RPMI8226 (cell line): ENCODE data around the gene PTPRCAP.
A peak's percentile ranks its signal among the peaks of the same experiment; 100 is the strongest.

Source experiments
- DNase-seq: peaks from one replicate; pipeline ENCODE4 v3.0.0-alpha.2; 2015

The PTPRCAP gene

DNA sequence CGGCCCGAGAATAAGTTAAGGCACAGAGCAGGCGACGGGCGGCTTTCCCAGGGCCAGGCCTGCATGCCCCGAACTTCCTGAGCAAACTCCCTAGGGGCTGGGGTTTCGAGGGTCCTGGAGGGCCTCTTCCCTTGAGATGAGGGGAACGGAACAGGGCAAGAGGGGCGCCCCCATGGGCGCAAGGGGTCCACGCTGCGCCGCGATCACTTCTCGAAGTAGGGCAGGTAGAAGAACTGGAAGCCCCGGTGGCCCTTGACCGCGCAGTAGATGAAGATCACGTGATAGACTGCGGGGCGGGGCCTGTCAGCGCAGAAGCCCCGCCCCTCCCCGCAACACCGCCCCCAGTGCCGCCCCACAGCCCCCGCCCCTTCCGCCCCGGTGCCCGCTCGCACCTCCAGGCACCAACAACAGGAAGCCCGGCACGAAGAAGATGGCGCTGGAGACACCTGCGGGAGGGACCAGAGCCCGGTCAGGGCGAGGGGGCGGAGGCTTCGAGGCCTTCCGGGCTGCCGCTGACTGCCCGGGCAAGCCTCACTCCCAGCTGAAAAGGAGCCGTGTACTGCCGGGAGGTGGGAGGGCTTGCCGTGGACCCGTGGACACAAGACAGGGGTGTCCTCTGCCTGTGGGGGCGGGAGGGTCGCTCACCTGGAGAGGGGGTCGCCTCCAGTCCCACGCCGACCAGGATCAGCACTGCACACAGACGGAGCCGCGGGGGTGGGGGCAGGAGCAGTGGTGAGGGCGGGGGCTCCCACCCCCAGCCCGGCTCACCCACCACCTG, 27.1 kb upstream of the PTPRCAP start:
- DNase-seq = peak; percentile 98

DNA sequence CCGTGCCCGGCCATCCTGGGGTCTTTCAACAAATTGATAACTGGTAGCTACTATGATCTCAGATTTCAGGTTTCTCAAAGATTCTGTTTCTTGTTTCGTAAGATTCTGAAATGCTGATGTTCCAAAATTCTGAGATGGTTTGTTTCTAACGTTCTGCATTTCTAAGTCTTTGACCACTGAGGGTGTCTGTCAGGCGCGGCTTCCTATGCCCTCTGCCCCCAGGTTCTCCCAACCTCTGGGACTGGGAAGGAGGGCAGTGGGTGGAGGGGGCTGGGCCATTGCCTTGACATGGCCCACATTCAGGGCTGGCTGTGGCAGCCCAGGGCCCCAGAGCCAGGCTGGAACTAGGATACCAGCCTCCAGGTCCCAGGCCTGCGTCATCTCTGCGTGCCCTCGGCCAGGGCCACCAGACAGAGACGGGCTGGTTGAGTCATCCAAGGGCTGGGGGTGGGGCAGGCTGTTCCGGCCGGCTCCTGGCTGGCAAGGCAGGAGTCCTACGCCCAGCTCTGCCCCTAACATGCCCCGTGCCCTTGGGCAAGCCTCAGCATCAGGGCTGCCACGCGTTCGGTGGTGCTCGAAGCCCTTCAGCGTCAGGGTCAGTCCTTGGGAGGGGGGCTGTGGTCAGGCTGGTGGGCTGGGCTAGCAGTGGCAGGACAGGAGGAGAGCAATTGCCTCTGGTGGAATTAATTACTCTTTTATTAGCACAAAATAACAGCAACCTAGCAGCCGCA, 26.4 kb upstream of the PTPRCAP start:
- DNase-seq = no peak

DNA sequence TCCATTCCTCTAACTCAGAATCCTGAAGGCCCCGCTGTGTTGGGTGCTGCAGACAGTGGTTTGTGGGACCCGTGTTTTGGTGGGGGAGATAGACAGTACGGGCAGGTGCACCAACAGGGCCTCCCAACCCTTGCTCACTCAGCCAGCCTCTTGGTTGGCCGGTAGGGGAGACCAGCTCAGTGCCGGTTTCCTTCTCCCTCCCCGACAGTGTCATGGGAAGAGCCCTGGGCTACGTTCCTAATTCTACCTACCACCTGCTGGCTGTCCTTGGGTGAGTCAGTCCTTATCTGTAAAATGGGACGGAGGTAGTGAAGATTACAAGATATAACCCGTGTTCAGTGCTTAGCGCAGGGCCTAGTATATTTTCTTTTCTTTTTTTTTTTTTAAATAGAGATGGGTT, 25.7 kb upstream of the PTPRCAP start:
- DNase-seq = no peak

DNA sequence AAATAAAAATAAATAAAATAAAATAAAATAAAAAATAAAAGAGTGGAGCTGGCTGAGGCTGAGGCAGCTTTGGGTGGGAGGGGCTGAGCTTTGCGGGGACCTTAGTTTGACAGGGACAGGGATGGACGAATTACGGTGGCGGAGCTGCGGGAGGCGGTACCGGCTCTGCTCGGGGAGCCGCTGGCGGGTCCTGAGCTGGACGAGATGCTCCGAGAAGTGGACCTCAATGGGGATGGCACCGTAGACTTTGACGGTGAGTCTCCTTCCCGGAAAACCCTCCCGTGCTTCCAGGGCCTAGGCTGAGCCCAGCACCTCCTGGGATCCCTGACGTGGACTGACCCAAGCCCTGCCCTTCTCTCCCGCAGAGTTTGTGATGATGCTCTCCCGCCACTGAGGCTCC, 20.8 kb upstream of the PTPRCAP start:
- DNase-seq = no peak

DNA sequence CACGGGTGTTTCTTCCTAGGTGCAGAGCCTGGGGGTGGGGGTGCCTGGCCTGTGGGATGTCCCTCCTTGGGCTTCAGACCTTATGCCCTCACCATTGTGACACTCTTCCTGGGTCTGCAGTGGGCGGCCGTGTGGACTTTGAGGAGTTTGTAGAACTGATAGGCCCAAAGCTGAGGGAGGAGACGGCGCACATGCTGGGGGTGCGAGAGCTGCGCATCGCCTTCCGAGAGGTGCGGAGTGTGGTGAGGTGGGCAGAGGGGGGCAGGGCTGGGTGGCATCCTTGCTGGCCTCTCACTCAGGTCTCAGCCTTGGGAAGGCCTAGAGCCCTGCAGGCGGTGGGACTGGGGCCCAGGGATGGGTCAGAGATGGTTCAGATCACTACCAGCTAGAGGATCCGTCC, 20.0 kb upstream of the PTPRCAP start:
- no peak for DNase-seq

DNA sequence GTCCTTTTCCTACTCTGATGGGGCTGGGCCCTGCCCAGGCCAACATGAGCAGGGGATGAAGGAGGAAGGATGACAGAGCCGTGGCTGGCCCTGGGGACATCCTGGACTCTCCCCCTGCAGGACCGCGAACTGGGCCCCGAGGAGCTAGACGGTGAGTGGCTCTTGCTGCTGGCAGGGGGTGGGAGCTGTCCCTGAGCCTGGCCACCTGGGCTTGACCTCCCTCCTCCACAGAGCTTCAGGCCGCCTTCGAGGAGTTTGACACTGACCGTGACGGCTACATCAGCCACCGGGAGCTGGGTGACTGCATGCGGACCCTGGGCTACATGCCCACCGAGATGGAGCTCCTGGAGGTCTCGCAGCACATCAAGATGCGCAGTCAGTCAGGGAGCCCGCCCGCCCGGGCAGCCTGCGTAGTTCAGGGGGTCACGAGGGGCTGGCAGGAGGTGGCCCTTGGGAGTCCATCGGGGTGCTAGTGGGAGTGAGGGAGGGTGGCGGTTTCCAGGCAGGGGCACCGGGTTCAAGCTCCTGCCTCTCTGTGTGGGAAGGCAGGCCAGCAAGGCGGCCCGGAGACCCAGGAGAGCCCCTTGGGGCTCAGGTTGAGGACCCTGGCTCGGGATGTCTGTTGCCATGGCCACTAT, 18.7 kb upstream of the PTPRCAP start:
- DNase-seq = no peak

DNA sequence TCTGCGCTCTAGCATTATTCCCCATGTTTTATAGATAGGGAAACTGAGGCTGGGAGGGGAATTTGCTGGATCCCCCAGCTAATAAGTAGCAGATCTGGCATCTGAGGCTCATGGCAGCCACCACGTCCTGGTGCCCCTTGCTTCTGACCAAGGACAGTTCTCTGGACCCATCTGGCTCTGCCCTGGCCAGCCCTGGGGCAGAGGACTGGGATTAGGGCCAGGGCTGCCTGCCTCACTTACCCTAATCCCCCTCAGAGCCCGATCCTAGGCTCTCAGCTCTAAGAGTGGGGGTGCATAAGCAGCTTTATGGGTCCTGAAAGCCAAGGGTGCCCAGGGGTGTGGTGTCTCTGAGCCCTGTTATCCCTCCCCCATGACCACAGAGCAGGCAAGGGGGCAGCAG, 17.6 kb upstream of the PTPRCAP start, which contains the start of gene CABP4:
Gene CABP4, plus strand, starts transcription at position 301 of the 400 bp plus-strand sequence. Its CDS starts 70 bp downstream, at position 371.
- DNase-seq = no peak

DNA sequence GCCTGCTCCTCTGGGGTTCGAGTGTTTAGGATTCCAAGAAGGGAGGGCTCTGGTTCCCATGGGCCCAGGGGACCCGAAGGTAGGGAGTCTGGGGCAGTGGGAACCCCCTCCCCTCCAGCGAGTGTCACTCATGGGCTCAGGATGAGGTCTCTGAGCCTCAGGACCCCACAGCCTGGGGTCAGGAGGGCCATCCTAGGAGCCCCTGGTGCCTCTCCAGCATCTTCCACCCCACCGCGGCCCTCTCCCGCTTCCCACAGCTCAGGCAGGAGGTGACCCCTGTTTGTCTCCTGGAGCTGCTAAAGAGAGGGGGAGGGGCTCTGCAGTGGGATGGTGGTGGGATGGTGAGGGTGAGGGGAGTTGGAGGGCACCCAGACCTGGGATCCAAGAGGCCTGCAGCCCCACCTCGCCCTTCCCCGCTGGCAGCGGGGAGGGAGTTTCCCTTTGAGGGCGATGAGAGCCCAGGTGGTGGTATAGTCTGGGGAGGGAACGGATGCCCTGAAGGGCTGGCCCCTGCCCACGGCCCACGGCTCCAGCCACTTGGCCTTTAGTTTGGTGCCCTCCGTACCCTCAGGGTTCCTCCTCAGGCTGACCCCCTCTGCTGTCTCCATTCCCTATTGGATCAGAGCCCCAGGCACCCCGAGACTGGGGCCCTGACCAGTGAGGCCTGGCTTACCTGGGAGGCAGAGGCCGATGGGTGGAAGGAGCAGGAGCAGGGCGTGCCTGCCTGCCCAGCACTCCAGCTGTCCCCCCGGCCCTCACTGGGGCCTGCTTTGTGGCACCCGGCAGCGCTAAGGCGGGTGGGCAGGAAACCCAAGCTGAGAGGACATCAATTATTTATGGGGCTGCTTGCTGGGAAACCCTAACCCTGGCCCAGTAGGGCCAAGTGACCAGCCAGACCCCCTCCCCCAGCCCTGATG, 16.6 kb upstream of the PTPRCAP start:
- no peak for DNase-seq

DNA sequence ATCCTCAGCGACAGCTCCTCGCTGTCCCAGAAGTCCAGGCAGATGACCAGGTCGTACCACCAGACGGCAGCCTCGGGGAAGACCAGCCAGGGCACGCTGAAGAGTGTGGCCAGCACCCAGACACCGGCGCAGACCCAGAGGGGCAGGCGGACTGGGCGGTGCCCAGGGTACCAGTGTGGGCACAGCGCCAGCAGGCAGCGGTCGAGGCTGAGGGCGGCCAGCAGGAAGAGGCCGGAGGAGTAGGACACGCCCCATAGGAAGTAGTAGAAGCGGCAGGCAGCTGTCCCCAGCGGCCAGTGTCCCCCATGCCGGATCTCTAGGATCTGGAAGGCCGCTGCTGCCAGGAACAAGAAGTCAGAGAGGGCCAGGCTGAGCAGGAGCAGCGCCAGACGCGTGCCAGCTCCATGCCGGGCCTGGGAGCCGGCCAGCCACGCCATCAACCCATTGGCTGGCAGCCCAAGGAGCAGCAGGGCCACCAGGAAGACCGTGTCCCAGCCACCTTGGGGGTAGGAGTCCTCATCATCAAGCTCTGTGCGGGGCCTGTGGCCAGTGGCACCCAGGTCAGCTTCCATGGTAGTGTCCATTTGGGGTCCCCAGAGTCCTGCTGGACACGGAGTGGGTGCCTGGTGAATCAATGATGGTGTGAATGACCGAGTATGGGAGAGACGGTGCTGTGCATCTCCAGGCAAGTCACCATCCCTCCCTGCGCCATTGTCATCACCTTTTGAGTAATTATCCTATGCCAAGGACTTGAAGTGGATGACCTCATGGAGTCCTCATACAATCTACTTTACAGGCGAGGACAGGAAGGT, 14.9 kb upstream of the PTPRCAP start, which contains the start of gene GPR152:
Gene GPR152, minus strand, starts transcription at position 589 of the 812 bp plus-strand sequence. Its CDS starts 5 bp downstream, at position 584.
- no peak for DNase-seq

DNA sequence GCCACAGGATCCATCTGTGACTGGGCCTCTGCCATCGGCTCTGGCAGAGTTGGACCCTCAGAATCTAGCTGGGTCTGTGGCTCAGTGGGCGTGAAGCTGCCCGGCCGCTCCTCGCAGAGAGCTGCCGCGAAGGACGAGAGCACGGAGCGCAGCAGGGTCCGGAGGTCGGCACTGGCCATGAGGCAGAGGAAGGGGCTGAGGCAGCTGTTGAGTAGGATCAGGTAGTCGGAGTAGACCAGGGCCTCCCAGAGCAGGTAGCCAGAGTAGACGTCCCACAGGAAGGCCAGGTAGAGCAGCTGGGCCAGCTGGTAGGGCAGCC, 14.1 kb upstream of the PTPRCAP start:
- DNase-seq = no peak

DNA sequence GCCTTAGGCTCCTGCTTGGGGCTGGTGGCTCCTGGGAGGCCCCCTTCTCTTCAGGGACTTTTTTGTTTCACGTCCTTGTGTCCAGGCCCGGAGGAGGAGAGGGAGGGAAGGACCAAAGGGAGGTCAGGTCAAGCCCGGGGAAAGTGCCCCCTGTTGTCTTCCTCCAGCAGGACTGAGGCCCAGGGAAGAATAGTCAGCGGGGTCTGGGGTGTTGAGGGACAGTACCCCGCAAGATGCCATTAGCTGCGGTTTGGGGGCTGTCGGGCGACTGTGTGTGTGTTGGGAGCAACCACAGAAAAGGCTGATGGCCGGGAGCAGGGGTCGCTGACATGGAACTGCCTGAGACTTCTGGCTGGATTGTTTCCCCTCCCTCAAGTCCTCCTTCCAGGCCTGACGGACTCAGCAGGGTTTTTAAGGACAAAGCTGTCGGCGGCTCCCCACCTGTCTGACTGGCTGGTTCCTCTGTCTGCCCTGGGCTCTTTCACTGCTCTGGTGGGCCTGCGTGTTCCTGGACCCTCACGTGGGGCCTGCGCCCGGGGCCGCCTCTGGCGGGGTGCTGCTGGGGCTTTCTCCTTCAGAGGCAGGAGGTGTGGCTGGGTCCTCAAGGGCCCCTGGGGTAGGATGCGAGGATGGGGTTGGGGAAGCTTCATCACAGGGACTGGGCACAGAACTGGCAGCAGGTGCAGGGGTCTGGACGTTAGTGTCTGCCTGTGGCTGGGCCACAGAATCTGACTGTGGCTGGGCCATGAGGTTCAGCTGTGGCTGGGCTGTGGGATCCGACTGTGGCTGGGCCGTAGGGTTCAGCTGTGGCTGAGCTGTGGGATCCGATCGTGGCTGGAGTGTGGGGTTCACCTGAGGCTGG, 13.5 kb upstream of the PTPRCAP start:
- DNase-seq = no peak

DNA sequence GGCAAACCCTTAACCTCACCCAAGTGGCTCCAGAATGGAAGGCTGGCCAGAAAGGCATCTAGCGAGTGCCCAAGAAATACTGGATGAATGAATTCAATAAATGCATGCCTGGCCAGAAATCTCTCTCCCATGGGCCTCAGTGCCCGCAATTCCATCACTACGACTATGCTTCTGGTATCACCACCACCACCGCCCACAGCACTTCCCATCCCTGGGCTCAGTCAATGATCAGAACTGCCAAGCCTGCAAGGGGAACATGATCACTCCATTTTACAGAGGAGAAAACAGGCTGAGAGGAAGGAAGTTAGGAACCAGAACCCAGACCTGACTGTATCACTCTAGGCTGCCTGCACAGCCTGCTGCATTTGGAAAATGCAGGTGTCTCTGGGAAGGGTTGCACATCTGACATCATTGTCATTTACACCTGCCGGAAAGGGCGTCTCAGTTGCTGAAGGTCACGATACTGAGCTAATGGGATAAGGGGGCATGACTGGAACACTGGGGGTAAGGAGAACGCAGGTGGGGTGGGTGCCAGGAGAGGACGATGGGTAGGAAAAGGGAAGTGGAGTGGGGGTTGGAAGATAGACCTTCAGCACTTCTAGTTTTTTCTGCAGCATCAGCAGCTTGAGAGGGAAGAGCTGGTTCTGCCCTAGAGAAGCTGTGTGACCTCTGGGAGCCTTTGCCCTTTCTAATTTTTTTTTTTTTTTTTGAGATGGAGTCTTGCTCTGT, 11.8 kb upstream of the PTPRCAP start:
- DNase-seq = peak; percentile 94

DNA sequence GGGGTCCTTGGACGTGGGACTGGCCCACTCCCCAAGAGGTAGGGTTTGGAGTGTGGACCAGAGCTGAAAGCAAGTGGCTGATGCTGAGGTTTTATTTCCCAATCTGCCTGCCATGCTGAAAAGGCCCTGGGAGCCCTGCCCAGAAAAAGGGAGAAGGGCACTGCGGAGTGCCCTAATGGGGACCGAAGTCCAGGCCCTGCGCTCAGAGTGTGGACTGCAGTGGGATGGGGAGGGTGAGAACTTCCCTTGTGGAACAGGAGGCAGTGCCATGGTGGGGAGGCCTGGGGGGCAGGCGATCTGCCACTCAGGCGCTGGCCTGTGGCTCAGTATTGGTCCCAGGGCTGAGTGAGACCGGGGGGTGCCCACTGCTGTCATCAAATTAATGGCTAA, 10.7 kb upstream of the PTPRCAP start:
- DNase-seq = no peak

DNA sequence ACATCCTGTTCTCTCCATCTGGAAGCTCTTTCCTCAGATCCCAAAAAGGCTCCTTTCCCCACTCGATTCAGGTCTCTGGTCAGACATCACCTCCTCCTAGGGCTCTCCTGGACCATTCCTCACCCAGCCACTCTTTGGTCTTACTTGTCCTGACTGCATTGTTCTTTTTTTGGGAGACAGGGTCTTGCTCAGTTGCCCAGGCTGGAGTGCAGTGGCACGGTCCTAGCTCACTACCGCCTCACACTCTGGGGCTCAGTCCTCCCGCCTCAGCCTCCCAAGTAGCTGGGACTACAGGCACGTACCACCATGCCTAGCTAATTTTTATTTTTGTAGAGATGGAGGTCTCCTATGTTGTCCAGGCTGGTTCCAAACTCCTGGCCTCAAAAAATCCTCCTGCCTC, 8.0 kb upstream of the PTPRCAP start:
- DNase-seq = no peak

DNA sequence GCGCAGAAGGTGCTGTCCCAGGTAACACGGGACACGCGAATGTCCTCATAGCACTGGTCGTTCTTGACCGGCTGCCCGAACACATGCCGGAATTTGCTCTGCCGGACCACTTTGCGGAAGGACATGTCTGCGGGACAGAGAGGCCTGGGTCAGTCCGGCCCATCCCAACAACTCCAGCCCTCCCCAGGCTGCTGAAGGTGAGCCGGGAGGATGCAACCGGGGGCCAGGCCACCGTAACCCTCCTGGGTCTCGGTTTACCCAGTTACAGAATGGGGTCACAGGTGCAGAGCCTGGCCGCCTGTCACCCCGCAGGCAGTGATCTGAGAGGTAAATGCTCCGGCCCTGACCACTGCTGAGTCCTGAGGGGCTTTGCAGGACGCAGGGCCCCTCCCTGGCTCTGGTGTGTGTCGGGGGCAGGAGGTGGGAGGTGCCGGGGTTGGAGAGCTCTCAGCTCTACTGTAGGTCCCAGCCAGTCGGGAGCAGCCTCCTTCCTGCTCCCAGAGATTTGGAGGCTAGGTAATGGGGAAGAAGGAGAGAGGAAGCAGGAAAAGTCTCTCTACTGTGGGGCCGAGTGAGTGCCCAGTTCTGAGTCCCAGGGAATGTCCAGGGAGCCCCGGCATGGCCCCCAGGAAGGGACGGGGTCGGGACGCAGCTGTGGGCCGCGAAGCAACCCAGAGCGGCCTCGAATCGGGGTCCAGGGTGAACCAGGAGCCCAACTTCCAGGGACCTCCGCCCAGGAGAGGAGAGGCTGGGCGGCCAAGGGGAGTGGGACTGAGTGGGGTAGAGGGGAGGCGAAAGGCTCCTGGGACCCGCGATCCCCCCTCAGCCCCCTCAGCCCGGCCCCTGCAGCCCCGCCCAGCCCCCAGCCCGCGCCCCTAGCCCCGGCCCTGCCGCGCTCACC, 5.3 kb upstream of the PTPRCAP start:
- DNase-seq = no peak

DNA sequence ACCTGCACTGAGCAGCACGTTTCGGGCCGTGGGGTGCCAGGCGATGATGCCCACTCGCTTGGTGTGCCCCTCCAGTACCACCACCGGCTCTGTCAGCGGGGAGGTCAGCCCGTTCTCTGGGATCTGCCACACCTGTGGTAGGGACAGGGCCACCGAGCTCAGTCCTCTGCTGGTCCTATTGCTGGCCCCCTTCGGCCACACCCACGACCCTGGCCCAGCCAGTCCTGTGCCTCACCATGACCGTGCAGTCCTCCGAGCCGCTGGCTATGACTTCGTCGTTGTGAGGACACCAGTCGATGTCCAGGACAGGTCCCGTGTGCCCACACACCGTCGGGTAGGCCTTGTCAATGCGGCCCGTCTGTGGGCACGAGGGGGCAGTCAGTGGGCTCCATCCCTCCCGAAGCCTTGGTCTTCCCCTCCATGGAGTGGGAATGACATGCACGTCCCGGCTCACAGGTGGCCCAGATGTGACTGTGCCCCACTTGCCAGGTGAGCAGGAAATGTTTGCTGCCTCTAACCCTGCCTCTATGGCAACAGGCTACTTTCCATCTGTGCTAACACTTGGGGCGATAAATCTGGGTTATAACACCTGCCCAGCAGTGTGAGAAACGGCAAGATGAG, 4.4 kb upstream of the PTPRCAP start:
- peak; percentile 46 for DNase-seq

DNA sequence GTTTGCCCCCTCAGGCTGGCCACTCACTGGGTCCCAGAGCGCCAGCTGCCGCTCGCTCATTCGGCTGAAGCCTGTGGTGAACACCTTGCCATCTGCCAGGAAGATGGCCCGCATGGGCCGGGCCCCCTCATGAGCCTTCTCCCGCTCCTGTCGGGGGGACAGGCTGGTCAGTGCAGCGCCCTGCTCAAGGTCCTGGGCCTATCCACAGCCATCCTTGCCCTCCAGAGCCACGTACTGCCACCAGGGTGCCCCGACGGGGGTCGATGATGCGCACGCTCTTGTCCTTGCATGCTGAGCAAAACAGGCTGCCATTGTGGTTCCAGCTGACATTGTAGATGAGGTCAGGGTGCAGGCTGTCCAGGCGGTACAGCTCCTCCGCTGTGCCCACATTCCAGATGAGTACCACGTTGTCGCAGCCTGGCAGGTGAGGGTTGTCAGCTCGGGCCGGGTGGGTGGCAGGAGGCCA, 3.6 kb upstream of the PTPRCAP start:
- DNase-seq = peak; percentile 46
